ENCODE results near the gene HIBADH. TPM values are rescaled to one million over a fixed set of nuclear protein-coding genes. Genes with fewer than 3 reads are reported as not detected.

The HIBADH gene
- total RNA-seq, 1 donor from 2014 or later, result 10.3 TPM

DNA sequence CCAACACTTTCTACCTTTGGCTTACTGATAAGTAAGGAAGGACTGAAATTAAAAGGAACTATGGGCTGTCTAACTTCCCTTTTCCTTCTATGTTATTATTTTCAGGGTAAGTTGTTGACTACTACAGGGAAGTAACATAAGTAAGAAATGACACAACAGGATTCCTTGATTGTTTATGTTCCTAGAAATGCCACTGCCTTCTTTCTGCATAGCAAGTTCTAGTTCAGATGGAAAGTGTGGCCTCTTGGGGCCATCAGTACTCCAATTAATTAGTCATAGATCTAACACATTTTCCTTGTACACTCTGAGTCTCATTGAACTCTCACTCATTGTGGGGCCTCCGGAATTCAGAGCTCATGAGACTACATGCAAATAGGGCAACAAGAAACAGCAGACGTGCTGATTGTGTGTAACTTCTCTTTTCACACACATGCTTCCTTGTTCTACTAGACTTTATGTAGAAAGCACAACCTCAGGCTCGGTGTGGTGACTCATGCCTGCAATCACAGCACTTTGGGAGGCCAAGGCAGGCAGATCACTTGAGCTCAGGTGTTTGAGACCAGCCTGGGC lies 35.3 kb upstream of the HIBADH start:
- Mint-ChIP-seq H3K36me3 (ENCODE audit: unreplicated experiment) (no peaks in the 10 kb centered on the region), H3K9me3 (ENCODE audit: unreplicated experiment) (peaks cover 3% of the 10 kb centered on the region), H3K4me3 (ENCODE audit: unreplicated experiment) (no peak overlapping the region), H3K4me1 (ENCODE audit: low read depth, unreplicated experiment) (no peaks in the 10 kb centered on the region), H3K27me3 (ENCODE audit: unreplicated experiment) (peaks cover 3% of the 10 kb centered on the region), H3K27ac (ENCODE audit: unreplicated experiment) (no peak overlapping the region)
- DNase-seq, result no peak
- no peak for TF ChIP-seq CTCF (IDR thresholded peaks at IDR 0.05; ENCODE audit: partially characterized antibody, unreplicated experiment)

- Mint-ChIP-seq H3K27ac (ENCODE audit: unreplicated experiment) (no peak overlapping the region), H3K27me3 (ENCODE audit: unreplicated experiment) (peaks cover 3% of the 10 kb centered on the region), H3K4me3 (ENCODE audit: unreplicated experiment) (no peak overlapping the region), H3K36me3 (ENCODE audit: unreplicated experiment) (no peaks in the 10 kb centered on the region), H3K9me3 (ENCODE audit: unreplicated experiment) (peaks cover 3% of the 10 kb centered on the region), H3K4me1 (ENCODE audit: low read depth, unreplicated experiment) (no peaks in the 10 kb centered on the region)
- no peak for TF ChIP-seq CTCF (IDR thresholded peaks at IDR 0.05; ENCODE audit: partially characterized antibody, unreplicated experiment)
- no peak for DNase-seq
Measured at GRCh38 chr7:27695096-27695495, 32.4 kb upstream of the HIBADH start.

- H3K27me3 Mint-ChIP-seq (ENCODE audit: unreplicated experiment), result peaks cover 3% of the 10 kb centered on the region
- H3K4me1 Mint-ChIP-seq (ENCODE audit: low read depth, unreplicated experiment), result peaks cover 2% of the 10 kb centered on the region
- no peak for TF ChIP-seq CTCF (IDR thresholded peaks at IDR 0.05; ENCODE audit: partially characterized antibody, unreplicated experiment)
- H3K27ac Mint-ChIP-seq (ENCODE audit: unreplicated experiment), result no peak overlapping the region
- H3K9me3 Mint-ChIP-seq (ENCODE audit: unreplicated experiment), result peaks cover 3% of the 10 kb centered on the region
- no peak for DNase-seq
- no peaks in the 10 kb centered on the region for H3K36me3 Mint-ChIP-seq (ENCODE audit: unreplicated experiment)
- H3K4me3 Mint-ChIP-seq (ENCODE audit: unreplicated experiment), result no peak overlapping the region
Measured at GRCh38 chr7:27693794-27694193, 31.1 kb upstream of the HIBADH start.

DNA sequence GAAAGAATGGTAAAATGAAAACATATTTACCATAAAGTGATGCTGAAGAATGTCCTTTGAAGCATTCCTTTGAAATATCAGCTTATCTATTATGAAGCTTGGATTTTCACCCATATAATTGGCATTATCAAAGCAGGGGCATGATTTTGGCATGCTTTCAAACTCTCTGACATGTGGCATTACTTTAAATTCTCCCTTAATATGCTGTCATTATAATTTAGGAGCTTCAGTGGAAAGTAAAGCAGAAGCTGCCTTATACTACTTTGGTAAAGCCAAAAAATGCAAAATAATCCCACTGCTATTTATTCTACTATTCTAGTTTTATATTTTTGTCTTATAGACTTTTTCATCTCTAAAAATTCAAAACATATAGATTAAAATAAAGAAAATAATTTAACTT lies 28.0 kb upstream of the HIBADH start:
- Mint-ChIP-seq H3K36me3 (ENCODE audit: unreplicated experiment) (no peaks in the 10 kb centered on the region), H3K27ac (ENCODE audit: unreplicated experiment) (no peak overlapping the region), H3K27me3 (ENCODE audit: unreplicated experiment) (peaks cover 3% of the 10 kb centered on the region), H3K4me3 (ENCODE audit: unreplicated experiment) (no peak overlapping the region), H3K4me1 (ENCODE audit: low read depth, unreplicated experiment) (peaks cover 2% of the 10 kb centered on the region), H3K9me3 (ENCODE audit: unreplicated experiment) (peaks cover 3% of the 10 kb centered on the region)
- no peak for TF ChIP-seq CTCF (IDR thresholded peaks at IDR 0.05; ENCODE audit: partially characterized antibody, unreplicated experiment)
- DNase-seq, result no peak

GRCh38 chr7:27689591-27690164 lies 27.0 kb upstream of the HIBADH start:
- H3K4me3 Mint-ChIP-seq (ENCODE audit: unreplicated experiment), result no peak overlapping the region
- no peaks in the 10 kb centered on the region for H3K36me3 Mint-ChIP-seq (ENCODE audit: unreplicated experiment)
- no peak overlapping the region for H3K27ac Mint-ChIP-seq (ENCODE audit: unreplicated experiment)
- H3K4me1 Mint-ChIP-seq (ENCODE audit: low read depth, unreplicated experiment), result peaks cover 2% of the 10 kb centered on the region
- TF ChIP-seq CTCF (IDR thresholded peaks at IDR 0.05; ENCODE audit: partially characterized antibody, unreplicated experiment), result no peak
- H3K9me3 Mint-ChIP-seq (ENCODE audit: unreplicated experiment), result no peaks in the 10 kb centered on the region
- DNase-seq, result no peak
- H3K27me3 Mint-ChIP-seq (ENCODE audit: unreplicated experiment), result no peaks in the 10 kb centered on the region

Measured in glutamatergic neuron (in vitro differentiated cells).